Measurements from ENCODE around the gene RP9. TPM values are rescaled to one million over a fixed set of nuclear protein-coding genes. Genes with fewer than 3 reads are reported as not detected.

Gene RP9
- total RNA-seq, 6 experiments from 2014 or later, result 3.4 to 5.8 (median 4.8) TPM

- TF ChIP-seq, protein P1, sequence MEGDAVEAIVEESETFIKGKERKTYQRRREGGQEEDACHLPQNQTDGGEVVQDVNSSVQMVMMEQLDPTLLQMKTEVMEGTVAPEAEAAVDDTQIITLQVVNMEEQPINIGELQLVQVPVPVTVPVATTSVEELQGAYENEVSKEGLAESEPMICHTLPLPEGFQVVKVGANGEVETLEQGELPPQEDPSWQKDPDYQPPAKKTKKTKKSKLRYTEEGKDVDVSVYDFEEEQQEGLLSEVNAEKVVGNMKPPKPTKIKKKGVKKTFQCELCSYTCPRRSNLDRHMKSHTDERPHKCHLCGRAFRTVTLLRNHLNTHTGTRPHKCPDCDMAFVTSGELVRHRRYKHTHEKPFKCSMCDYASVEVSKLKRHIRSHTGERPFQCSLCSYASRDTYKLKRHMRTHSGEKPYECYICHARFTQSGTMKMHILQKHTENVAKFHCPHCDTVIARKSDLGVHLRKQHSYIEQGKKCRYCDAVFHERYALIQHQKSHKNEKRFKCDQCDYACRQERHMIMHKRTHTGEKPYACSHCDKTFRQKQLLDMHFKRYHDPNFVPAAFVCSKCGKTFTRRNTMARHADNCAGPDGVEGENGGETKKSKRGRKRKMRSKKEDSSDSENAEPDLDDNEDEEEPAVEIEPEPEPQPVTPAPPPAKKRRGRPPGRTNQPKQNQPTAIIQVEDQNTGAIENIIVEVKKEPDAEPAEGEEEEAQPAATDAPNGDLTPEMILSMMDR (IDR thresholded peaks at IDR 0.05), result no peak
- TF ChIP-seq POLR2A (IDR thresholded peaks at IDR 0.05), result peak; percentile 57
- peak; percentile 21 to 51 (median 46) for ATAC-seq
- WGBS (ENCODE audit: insufficient coverage, low coverage, low lambda C conversion rate, missing lambda C conversion rate), result 0% methylated on average over 7 of the region's 66 CpGs
- intact Hi-C loops (cut with DNase I), result no loop called here
- H3K4me1 ChIP-seq, result peaks cover 0 to 22% (median 11%) of the 10 kb centered on the region in 4 donors
- peak within 1 kb of the TSS; percentile 83 to 87 (median 85) for H3K27ac ChIP-seq
- no peaks in the 10 kb centered on the region for H3K27me3 ChIP-seq
- no peaks in the 10 kb centered on the region for H3K9me3 ChIP-seq
- peak; percentile 52 to 66 (median 60) for DNase-seq
- no peaks in the 10 kb centered on the region for H3K36me3 ChIP-seq
- peak within 1 kb of the TSS; percentile 78 to 91 (median 89) for H3K4me3 ChIP-seq
These were observed 47.0 kb downstream of the RP9 start, which contains the start of gene NT5C3A for GRCh38 chr7:33062023-33062781. Gene NT5C3A, minus strand, starts transcription at chr7:33062776. Its CDS starts 71 bp downstream, at chr7:33062705.

DNA sequence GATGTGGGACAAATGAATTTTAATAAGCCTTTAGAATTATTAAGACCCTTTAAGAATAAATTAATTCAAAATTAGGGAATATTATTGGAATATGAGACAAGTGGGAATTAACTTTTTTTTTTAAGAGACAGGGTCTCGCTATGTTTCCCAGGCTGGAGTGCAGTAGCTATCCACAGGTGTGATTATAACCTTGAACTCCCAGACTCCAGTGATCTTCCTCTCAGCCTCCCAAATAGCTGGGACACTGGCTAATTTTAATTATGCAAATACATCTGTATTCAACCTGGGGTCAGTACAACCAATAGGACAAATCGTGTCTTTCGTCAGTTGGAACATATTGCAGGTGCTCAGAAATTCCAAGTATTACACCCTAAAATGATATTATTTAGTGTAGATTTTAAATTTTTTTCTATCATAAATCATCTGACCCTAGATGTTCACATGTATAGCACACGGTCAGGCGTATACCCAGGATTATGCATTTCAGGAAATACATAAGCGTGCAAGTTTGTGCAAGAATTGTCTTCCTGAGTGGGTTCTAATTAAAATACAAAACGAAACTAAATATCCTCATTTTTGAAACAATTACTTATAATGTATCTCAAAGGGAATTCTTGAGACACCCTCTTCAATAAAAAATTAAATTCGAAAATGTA is 47.8 kb downstream of the RP9 start:
- no peak for ATAC-seq
- Histone ChIP-seq H3K36me3 (no peaks in the 10 kb centered on the region), H3K9me3 (no peaks in the 10 kb centered on the region), H3K27me3 (no peaks in the 10 kb centered on the region), H3K4me3 (peak overlapping the region; percentile 78 to 91 (median 89)), H3K27ac (peak overlapping the region in 2 of 3 donors; percentile 83 to 87), H3K4me1 (peaks cover 0 to 22% (median 11%) of the 10 kb centered on the region in 4 donors)
- DNase-seq, result no peak
- TF ChIP-seq, protein P1 (IDR thresholded peaks at IDR 0.05), result no peak
- TF ChIP-seq POLR2A (IDR thresholded peaks at IDR 0.05), result no peak
- 5% methylated on average over 8 of the region's 8 CpGs for WGBS (ENCODE audit: insufficient coverage, low coverage, low lambda C conversion rate, missing lambda C conversion rate)
- intact Hi-C loops (cut with DNase I), result no loop called here

- intact Hi-C loops (cut with DNase I), result no loop called here
These were observed 49.6 kb downstream of the RP9 start for GRCh38 chr7:33059635-33060034.

DNA sequence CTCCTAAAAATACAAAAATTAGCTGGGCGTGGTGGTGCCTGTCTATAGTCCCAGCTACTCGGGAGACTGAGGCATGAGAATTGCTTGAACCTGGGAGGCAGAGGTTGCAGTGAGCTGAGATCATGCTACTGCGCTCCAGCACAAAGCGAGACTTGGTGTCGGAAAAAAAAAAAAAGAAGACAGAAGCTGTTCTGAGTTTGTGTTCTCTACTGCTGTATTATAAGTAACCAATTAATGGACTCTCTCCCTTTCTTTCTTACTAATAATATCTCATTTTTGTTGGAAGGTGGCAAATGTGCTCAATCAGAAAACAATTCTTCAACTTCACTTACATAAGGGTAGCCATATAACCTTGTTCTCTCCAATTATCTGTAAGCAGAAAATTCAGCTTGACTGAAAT is 54.0 kb downstream of the RP9 start:
- WGBS (ENCODE audit: insufficient coverage, low coverage, low lambda C conversion rate, missing lambda C conversion rate), result 66% methylated on average over 5 of the region's 5 CpGs
- H3K36me3 ChIP-seq, result no peaks in the 10 kb centered on the region
- no peak for TF ChIP-seq POLR2A (IDR thresholded peaks at IDR 0.05)
- TF ChIP-seq, protein P1 (IDR thresholded peaks at IDR 0.05), result no peak
- ATAC-seq (peak in 3 of 4 donors; percentile 25 to 63 (median 32)), DNase-seq (no peak)
- no peaks in the 10 kb centered on the region for H3K9me3 ChIP-seq
- peaks cover 0 to 17% (median 8%) of the 10 kb centered on the region in 4 donors for H3K4me1 ChIP-seq
- H3K27ac ChIP-seq, result no peak overlapping the region
- H3K27me3 ChIP-seq, result no peaks in the 10 kb centered on the region
- intact Hi-C loops (cut with DNase I), result no loop called here
- H3K4me3 ChIP-seq, result no peak overlapping the region

More at GRCh38 chr7:33059635-33060034, 49.6 kb downstream of the RP9 start:
- TF ChIP-seq, protein P1 (IDR thresholded peaks at IDR 0.05), result no peak
- no peak for TF ChIP-seq POLR2A (IDR thresholded peaks at IDR 0.05)
- 35% methylated on average over 4 of the region's 4 CpGs for whole genome bisulfite sequencing (ENCODE audit: insufficient coverage, low coverage, low lambda C conversion rate, missing lambda C conversion rate)
- Histone ChIP-seq H3K4me1 (peaks cover 0 to 22% (median 12%) of the 10 kb centered on the region in 4 donors), H3K4me3 (no peak overlapping the region), H3K36me3 (no peaks in the 10 kb centered on the region), H3K9me3 (no peaks in the 10 kb centered on the region), H3K27me3 (no peaks in the 10 kb centered on the region), H3K27ac (no peak overlapping the region)
- DNase-seq (no peak), ATAC-seq (no peak)

All from right lobe of liver (tissue), 6 donors.